ENCODE measurements around the gene DIP2C.

The DIP2C gene

DNA sequence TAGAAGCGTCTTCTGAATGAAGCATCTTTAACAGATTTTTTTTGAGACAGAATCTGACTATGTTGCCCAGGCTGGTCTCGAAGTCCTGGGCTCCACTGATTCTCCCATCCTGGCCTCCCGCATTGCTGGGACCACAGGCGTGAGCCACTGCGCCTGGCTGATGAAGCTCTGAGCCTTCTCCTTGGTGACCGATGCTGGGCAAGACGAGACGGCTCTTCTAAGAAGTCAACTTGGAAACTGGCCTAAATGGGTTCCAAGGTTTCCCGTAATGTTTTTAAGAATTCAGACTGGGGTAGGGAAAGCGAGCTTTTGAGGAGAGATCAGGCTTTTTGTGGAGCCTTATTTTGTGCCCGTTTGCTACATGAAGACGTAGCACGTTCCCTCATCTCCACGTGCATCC lies 329.7 kb downstream of the DIP2C start:
- TF ChIP-seq, protein P1, sequence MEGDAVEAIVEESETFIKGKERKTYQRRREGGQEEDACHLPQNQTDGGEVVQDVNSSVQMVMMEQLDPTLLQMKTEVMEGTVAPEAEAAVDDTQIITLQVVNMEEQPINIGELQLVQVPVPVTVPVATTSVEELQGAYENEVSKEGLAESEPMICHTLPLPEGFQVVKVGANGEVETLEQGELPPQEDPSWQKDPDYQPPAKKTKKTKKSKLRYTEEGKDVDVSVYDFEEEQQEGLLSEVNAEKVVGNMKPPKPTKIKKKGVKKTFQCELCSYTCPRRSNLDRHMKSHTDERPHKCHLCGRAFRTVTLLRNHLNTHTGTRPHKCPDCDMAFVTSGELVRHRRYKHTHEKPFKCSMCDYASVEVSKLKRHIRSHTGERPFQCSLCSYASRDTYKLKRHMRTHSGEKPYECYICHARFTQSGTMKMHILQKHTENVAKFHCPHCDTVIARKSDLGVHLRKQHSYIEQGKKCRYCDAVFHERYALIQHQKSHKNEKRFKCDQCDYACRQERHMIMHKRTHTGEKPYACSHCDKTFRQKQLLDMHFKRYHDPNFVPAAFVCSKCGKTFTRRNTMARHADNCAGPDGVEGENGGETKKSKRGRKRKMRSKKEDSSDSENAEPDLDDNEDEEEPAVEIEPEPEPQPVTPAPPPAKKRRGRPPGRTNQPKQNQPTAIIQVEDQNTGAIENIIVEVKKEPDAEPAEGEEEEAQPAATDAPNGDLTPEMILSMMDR (IDR thresholded peaks at IDR 0.05), result no peak

DNA sequence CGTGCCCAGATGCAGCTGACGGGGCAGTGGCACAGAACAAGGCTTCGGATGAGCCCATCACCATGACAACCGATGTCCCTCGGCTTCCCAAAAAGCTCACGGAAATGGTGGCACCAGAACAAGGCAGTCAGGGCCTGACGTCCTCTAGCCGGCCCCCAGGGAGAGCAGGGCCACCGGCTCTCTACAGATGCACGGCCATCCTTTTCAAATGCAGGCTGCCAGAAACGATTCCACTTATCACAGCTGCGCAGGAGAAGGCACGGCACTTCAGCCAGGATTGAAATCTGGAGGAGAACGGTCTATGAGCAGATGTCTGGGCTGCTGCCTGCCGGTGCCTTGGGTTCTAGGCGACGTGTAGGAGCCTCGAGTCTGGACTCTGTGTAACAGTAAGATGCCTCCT lies 330.4 kb downstream of the DIP2C start:
- TF ChIP-seq, protein P1 (IDR thresholded peaks at IDR 0.05), result no peak

DNA sequence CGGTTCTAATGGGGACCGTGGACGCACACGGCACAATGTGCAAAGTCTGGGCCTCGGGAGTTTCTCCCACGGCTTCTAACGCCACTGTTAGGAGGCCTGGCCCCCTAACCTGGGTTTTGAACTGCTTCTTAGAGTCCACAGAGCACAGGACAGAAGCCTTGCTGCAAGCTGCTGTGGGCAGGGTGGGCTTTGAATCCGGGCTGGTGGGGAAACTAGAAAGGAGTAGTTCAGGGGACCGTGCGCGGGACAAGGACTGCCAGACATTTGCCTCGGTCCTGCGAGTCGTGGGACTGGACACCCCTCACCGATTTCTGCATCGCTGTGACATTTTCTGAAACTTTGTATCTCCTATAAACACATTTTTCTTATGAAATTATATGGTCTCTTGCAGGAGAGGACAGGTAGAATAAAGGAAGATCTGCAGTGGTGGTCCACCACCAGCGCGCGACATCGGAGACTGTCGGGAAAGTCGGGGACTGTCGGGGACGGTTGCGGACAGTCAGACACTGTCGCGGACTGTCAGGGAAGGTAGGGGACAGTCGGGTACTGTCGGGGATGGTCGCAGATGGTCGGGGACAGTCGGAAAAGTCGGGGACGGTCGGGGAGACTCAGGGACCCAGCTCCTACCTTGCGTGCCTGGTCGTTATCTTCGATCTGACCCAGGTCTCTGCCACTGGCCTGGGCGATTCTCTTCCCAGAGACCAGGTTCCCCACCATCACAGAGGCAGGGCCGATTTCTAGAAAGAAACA lies 332.1 kb downstream of the DIP2C start:
- TF ChIP-seq, protein P1 (IDR thresholded peaks at IDR 0.05), result no peak

DNA sequence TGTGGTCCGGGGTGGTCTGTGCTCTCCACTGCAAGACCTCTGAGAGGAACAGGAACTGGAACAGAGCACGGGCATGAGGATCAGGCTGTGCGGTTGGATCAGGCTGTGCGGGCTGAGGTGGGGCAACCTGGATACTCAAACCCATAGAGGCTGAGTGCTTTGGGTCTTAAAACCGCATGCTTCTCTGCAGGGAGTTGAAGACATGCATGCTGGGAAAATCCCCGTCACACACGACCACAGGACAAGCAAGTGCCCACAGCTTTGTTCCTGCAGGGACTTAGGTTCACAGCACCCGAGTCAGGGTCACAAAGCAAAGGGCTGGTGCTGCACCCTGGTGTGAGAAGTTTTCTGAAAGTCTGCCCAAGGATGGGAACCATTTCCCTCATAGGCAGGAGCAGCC lies 333.0 kb downstream of the DIP2C start:
- TF ChIP-seq, protein P1 (IDR thresholded peaks at IDR 0.05), result no peak

DNA sequence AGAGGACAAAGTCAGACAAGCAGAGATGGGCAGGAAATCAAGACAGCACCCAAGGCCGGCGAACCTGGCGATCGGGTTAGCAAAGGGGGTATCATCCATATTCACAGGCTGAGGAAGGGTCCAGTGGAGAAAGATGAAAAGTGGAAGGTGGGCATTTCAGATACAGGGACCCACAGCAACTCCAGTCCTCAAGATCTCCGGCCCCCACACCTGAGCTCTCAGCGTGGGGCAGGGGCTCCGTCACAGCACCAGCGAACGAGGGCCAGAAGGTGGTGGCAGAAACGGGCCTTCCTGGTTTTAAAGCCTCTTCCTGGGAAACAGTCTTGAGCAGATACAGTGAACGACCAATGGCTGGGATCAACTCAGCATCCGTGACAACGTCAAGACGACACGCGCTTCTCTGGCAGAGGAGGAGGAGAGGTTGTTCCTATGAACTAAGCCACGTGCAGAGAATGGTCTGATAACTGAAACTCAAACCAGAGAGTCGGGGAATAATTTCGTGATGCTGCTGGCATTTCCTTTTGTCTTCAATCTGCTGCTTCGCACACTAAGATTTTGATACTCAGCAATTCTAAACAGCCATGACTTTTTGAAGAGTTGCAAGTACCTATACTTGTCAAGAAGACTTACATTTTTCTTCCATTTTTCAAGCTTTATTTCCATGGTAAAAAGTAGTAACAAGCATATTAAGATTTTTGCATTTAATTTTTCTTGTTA lies 334.4 kb downstream of the DIP2C start:
- TF ChIP-seq, protein P1 (IDR thresholded peaks at IDR 0.05), result no peak

DNA sequence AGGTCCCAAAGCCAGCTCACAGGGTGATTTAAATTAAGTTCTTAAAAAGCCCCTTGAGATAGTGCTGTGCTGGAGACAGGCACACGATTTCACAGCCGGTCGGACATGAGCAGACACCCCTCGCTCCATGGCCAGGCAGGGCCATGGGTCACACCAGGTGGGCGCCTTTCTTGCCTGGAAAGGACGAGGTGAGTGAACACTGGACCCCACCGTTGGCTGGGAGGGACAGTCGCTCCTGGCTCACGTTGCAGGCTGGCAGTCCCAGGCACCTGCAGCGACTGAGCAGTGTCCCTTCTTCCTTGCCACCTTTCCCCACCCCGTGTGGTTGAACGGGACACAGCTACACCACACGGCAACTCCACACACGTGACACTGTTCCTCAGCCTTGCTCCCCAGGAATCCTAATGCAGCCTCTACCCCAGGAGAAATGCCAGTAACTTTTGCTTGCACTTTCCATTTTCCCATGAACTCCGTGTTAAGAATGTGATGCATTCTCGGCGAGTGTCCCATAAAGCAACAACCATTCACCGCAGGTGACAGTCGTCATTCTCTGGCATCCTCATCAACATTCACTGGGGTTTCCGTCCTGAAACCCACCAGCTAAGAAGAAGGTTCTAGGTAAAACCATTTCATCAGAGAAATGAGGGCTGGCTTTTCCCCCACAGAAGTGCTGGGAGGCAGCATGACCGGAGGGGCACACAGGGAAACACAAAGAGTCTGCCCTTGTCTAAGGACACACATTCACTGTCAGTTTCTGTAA lies 336.8 kb downstream of the DIP2C start:
- TF ChIP-seq, protein P1 (IDR thresholded peaks at IDR 0.05), result no peak

DNA sequence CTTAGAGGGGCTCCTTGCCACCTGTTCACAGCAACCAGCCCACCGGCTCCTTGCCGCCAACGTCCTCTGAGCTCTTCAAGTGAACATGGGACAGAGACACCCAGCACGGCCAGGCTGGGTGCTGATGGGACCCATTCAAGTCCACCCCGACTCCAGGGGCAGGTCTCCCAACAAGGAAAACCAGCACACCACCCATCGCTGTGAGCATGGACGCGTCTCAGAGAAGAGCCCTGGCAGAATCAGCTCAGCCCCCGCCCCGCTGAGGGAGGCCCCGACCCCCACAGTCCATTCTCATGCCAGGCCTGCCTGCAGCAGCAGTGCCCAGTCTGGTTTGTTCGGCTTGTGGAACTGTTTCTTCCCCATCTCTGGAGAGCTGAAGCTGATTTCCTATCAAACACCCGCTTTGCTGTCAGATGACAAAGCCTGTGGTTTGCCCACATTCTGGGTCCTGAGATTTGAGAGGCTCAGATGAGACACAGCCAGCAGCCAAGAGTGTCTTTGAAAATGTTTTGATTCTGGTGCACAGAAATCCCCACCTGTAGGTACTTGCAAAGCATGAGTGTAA lies 337.6 kb downstream of the DIP2C start:
- TF ChIP-seq, protein P1 (IDR thresholded peaks at IDR 0.05), result no peak

All from LNCAP (cell line).